ENCODE data around the gene ARL6. TPM values are rescaled to one million over a fixed set of nuclear protein-coding genes. Genes with fewer than 3 reads are reported as not detected.

Gene ARL6
- total and polyA plus RNA-seq, 4 donors, result 4.7 to 8.5 (median 6.8) TPM

DNA sequence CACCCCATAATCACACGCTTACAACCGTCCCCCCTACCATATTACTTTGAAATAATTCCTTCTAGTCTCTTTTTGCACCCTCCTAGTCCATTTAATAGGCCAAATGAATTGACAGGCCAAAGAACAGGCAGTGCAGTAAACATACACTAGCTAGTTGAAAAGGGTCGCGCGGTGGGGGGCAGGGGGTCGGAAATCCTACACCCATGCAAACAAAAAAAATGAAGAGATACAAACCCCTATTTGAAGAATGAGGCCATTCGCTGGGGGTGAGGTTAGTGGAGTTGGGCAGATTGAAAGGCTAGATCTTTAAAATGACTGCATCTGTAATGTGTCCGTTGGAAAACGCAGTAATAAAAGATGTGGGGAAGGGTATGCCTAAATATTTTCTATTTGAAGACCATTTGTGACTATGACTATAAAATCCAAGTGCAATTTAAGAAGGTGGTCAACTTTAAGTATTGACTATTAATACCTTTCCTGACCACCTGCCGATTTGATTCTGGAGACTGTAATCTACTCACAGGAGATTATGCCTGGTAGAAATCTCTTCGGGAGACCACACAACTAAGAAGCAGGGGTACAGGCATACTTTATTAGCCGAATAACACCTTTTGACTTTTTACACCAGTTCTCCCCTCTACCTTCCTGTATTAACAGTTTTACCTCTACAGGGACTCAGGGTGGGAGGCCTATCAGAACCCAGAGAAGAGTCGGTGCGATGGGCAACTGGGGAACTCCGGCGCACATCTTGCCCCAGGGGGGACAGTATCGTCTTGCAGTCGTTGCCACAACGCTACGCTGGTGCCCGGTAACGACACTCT is 762 bp upstream of the ARL6 start:
- DNase-seq (no peak), ATAC-seq (ENCODE audit: low FRiP score) (peak; percentile 78)
- intact Hi-C loops (cut with DNase I), result no loop called here
- H3K4me3 ChIP-seq (ENCODE audit: low read length in 2 of 2), result peak overlapping the region; percentile 52 to 73
- no peak overlapping the region for H3K27ac ChIP-seq (ENCODE audit: low read depth in 1 of 2, low read length in 2 of 2)
- 19 to 22% methylated on average over 22 of the region's 22 CpGs for WGBS, 2 donors
- no peaks in the 10 kb centered on the region for H3K4me1 ChIP-seq (ENCODE audit: control insufficient read depth in 1 of 2, insufficient read depth in 2 of 2, low read length in 2 of 2)
- no peaks in the 10 kb centered on the region for H3K9me3 ChIP-seq (ENCODE audit: control insufficient read depth, low read length)
- no peaks in the 10 kb centered on the region for H3K27me3 ChIP-seq (ENCODE audit: control insufficient read depth in 1 of 2, insufficient read depth in 2 of 2, low read length in 1 of 2)
- H3K36me3 ChIP-seq (ENCODE audit: control insufficient read depth in 1 of 2, insufficient read depth in 2 of 2, low read length in 1 of 2), result no peaks in the 10 kb centered on the region

GRCh38 chr3:97765336-97765735 is 778 bp downstream of the ARL6 start:
- H3K4me3 ChIP-seq (ENCODE audit: low read length in 2 of 2), result peak overlapping the region; percentile 36 to 52
- H3K4me1 ChIP-seq (ENCODE audit: control insufficient read depth in 1 of 2, insufficient read depth in 2 of 2, low read length in 2 of 2), result no peaks in the 10 kb centered on the region
- H3K9me3 ChIP-seq (ENCODE audit: control insufficient read depth, low read length), result no peaks in the 10 kb centered on the region
- no peaks in the 10 kb centered on the region for H3K36me3 ChIP-seq (ENCODE audit: control insufficient read depth in 1 of 2, insufficient read depth in 2 of 2, low read length in 1 of 2)
- WGBS, 2 donors, result 20 to 24% methylated on average over 2 of the region's 2 CpGs
- DNase-seq (no peak), ATAC-seq (ENCODE audit: low FRiP score) (no peak)
- intact Hi-C loops (cut with DNase I), result no loop called here
- H3K27me3 ChIP-seq (ENCODE audit: control insufficient read depth in 1 of 2, insufficient read depth in 2 of 2, low read length in 1 of 2), result no peaks in the 10 kb centered on the region
- no peak overlapping the region for H3K27ac ChIP-seq (ENCODE audit: low read depth in 1 of 2, low read length in 2 of 2)

DNA sequence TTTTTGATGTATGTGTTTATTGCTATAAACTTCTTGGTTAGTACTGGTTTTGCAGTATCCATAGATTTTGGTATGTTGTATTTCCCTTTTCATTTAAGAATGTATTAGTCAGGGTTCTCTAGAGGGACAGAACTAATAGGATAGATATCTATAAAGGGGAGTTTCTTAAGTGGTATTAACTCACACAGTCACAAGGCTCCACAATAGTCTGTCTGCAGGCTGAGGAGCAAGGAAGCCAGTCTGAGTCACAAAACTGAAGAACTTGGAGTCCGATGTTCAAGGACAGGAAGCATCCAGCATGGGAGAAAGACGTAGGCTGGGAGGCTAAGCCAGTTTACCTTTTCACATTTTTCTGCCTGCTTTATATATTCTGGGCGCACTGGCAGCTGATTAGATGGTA is 8.4 kb downstream of the ARL6 start:
- H3K4me3 ChIP-seq (ENCODE audit: low read length in 2 of 2), result no peak overlapping the region
- no peak for DNase-seq
- WGBS, 2 donors, result 98 to 99% methylated on average over 3 of the region's 3 CpGs
- no peak for ATAC-seq (ENCODE audit: low FRiP score)
- H3K36me3 ChIP-seq (ENCODE audit: control insufficient read depth in 1 of 2, insufficient read depth in 2 of 2, low read length in 1 of 2), result no peaks in the 10 kb centered on the region
- H3K27me3 ChIP-seq (ENCODE audit: control insufficient read depth in 1 of 2, insufficient read depth in 2 of 2, low read length in 1 of 2), result no peaks in the 10 kb centered on the region
- H3K4me1 ChIP-seq (ENCODE audit: control insufficient read depth in 1 of 2, insufficient read depth in 2 of 2, low read length in 2 of 2), result no peaks in the 10 kb centered on the region
- no peak overlapping the region for H3K27ac ChIP-seq (ENCODE audit: low read depth in 1 of 2, low read length in 2 of 2)
- H3K9me3 ChIP-seq (ENCODE audit: control insufficient read depth, low read length), result no peaks in the 10 kb centered on the region
- intact Hi-C loops (cut with DNase I), result no loop called here

DNA sequence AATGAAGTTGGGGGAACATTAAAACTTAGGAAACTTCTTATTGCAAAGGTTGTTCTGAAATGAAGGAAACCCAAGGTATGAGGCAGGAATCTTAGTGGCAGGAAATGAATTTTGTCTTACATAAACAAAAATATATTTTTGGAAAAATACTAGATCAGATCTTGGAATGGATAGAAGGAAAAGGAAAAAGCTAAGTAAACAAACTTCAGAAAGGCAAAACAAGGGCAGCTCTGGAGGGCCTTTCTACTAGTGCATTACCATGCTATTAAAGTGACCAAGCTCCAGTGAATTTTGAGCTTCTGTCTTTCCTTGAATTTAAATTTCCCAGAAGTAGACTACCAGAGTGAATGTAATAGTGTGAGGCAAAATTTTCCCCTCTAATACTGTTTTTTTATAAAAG is 13.6 kb downstream of the ARL6 start:
- ATAC-seq (ENCODE audit: low FRiP score) (no peak), DNase-seq (no peak)
- no peaks in the 10 kb centered on the region for H3K27me3 ChIP-seq (ENCODE audit: control insufficient read depth in 1 of 2, insufficient read depth in 2 of 2, low read length in 1 of 2)
- H3K9me3 ChIP-seq (ENCODE audit: control insufficient read depth, low read length), result no peaks in the 10 kb centered on the region
- no peak overlapping the region for H3K4me3 ChIP-seq (ENCODE audit: low read length in 2 of 2)
- H3K27ac ChIP-seq (ENCODE audit: low read depth in 1 of 2, low read length in 2 of 2), result no peak overlapping the region
- H3K36me3 ChIP-seq (ENCODE audit: control insufficient read depth in 1 of 2, insufficient read depth in 2 of 2, low read length in 1 of 2), result no peaks in the 10 kb centered on the region
- H3K4me1 ChIP-seq (ENCODE audit: control insufficient read depth in 1 of 2, insufficient read depth in 2 of 2, low read length in 2 of 2), result peaks cover 0 to 2% of the 10 kb centered on the region in 2 donors
- intact Hi-C loops (cut with DNase I), result no loop called here

DNA sequence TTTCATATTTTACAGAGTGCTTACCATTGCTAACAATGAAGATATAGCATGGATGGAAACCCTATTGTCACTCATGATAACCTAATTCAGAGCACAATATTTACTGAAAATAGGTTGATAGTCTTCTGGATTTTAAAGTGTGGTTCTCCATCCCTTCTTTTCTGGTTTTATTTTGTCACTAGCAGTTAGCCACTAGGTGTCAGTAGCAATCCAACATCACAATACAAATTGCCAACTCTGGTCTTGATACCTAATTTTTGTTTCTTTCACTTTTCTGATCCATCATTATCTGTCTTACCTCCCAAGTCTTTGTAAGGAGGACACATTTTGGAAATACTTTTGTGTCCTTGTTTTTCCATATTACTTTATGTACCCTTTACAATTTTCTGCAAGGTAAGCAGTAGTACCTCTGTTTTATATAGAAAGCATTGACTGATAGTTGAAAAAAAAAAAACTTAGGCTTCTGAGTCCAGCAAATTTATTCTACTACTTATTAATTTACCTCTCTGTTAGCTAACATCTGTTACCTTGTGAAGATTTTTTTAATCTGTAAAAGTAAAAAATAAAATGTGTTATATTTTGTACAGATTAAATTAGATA is 29.0 kb downstream of the ARL6 start:
- Histone ChIP-seq H3K4me1 (ENCODE audit: control insufficient read depth in 1 of 2, insufficient read depth in 2 of 2, low read length in 2 of 2) (no peaks in the 10 kb centered on the region), H3K36me3 (ENCODE audit: control insufficient read depth in 1 of 2, insufficient read depth in 2 of 2, low read length in 1 of 2) (no peaks in the 10 kb centered on the region), H3K27ac (ENCODE audit: low read depth in 1 of 2, low read length in 2 of 2) (no peak overlapping the region), H3K4me3 (ENCODE audit: low read length in 2 of 2) (no peak overlapping the region), H3K9me3 (ENCODE audit: control insufficient read depth, low read length) (no peaks in the 10 kb centered on the region), H3K27me3 (ENCODE audit: control insufficient read depth in 1 of 2, insufficient read depth in 2 of 2, low read length in 1 of 2) (no peaks in the 10 kb centered on the region)
- ATAC-seq (ENCODE audit: low FRiP score) (peak; percentile 63), DNase-seq (no peak)
- intact Hi-C loops (cut with DNase I), result loop anchor here (1.0 kb wide), 1 partner anchor 230 kb away; no protein-coding TSS in a partner anchor

DNA sequence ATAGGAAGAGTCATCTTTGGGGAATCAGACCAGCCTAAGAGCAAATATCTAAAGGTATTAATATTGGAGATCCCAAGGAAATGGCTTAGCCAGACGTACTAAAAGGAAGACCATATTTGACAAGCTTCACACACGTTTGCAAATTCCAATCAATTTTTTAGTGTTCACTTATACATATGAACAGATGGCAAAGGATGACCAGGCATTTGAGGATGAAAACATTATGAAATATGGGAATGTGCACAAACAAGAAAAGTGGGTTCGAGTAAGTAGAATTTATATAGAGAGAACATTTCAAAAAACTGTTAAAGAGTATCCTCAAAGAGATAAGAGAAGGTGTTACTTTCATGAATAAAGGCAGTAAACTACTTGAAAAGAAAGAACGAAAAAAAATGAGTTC is 31.4 kb downstream of the ARL6 start:
- no peaks in the 10 kb centered on the region for H3K27me3 ChIP-seq (ENCODE audit: control insufficient read depth in 1 of 2, insufficient read depth in 2 of 2, low read length in 1 of 2)
- DNase-seq, result no peak
- 90 to 91% methylated on average over 4 of the region's 4 CpGs for WGBS, 2 donors

GRCh38 chr3:97804471-97804870 is 39.9 kb downstream of the ARL6 start:
- no peaks in the 10 kb centered on the region for H3K9me3 ChIP-seq (ENCODE audit: control insufficient read depth, low read length)
- H3K27me3 ChIP-seq (ENCODE audit: control insufficient read depth in 1 of 2, insufficient read depth in 2 of 2, low read length in 1 of 2), result no peaks in the 10 kb centered on the region
- 90 to 92% methylated on average over 3 of the region's 3 CpGs for WGBS, 2 donors
- DNase-seq, result no peak
- H3K27ac ChIP-seq (ENCODE audit: low read depth in 1 of 2, low read length in 2 of 2), result no peak overlapping the region
- no peaks in the 10 kb centered on the region for H3K4me1 ChIP-seq (ENCODE audit: control insufficient read depth in 1 of 2, insufficient read depth in 2 of 2, low read length in 2 of 2)
- intact Hi-C loops (cut with DNase I), result no loop called here
- ATAC-seq (ENCODE audit: low FRiP score), result no peak
- H3K36me3 ChIP-seq (ENCODE audit: control insufficient read depth in 1 of 2, insufficient read depth in 2 of 2, low read length in 1 of 2), result no peaks in the 10 kb centered on the region
- H3K4me3 ChIP-seq (ENCODE audit: low read length in 2 of 2), result no peak overlapping the region

More for the DNA sequence above, 31.4 kb downstream of the ARL6 start:
- Histone ChIP-seq H3K36me3 (ENCODE audit: control insufficient read depth in 1 of 2, insufficient read depth in 2 of 2, low read length in 1 of 2) (no peaks in the 10 kb centered on the region), H3K9me3 (ENCODE audit: control insufficient read depth, low read length) (no peaks in the 10 kb centered on the region), H3K4me3 (ENCODE audit: low read length in 2 of 2) (no peak overlapping the region), H3K27ac (ENCODE audit: low read depth in 1 of 2, low read length in 2 of 2) (no peak overlapping the region), H3K4me1 (ENCODE audit: control insufficient read depth in 1 of 2, insufficient read depth in 2 of 2, low read length in 2 of 2) (no peaks in the 10 kb centered on the region)
- ATAC-seq (ENCODE audit: low FRiP score), result no peak
- intact Hi-C loops (cut with DNase I), result no loop called here

DNA sequence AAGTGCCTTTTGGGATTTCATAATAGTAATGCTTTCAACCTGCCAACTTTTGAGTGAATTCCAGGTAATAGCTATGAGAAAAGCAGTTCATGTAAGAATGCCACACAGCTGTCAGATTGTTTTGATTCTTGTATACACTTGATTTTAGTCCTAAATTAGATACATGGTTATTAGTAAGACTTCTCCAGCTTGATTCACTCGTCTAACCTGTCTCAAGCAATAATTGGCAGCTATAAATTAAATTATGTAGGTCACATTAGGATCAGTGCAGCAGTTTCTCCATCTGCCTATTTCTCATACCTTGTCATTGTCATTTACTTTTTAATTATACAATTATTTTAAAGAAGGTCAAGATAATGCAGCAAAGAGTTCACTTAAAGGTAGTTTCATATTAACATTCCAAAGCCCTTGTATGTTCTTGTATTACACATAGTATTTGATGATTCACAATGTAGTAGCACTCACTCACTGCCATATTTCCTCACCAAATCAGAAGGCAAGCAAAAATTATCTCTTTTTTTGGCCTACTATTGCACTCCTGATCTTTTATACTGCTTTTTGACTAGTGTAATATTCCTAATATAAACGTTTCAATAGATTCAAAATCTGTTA is 46.3 kb downstream of the ARL6 start:
- no peak for DNase-seq
- intact Hi-C loops (cut with DNase I), result no loop called here
- Histone ChIP-seq H3K27ac (ENCODE audit: low read depth in 1 of 2, low read length in 2 of 2) (no peak overlapping the region), H3K36me3 (ENCODE audit: control insufficient read depth in 1 of 2, insufficient read depth in 2 of 2, low read length in 1 of 2) (no peaks in the 10 kb centered on the region), H3K9me3 (ENCODE audit: control insufficient read depth, low read length) (no peaks in the 10 kb centered on the region), H3K27me3 (ENCODE audit: control insufficient read depth in 1 of 2, insufficient read depth in 2 of 2, low read length in 1 of 2) (no peaks in the 10 kb centered on the region), H3K4me3 (ENCODE audit: low read length in 2 of 2) (no peak overlapping the region), H3K4me1 (ENCODE audit: control insufficient read depth in 1 of 2, insufficient read depth in 2 of 2, low read length in 2 of 2) (no peaks in the 10 kb centered on the region)
- 81 to 82% methylated on average over 2 of the region's 2 CpGs for WGBS, 2 donors
- no peak for ATAC-seq (ENCODE audit: low FRiP score)
